ENCODE data around the gene TOP3B.
A peak's percentile ranks its signal among the peaks of the same experiment; 100 is the strongest.

The TOP3B gene

GRCh38 chr22:21982338-21982965 lies at the start of gene TOP3B:
Gene TOP3B, minus strand, starts transcription at chr22:21982787. Its CDS starts 7,078 bp downstream, at chr22:21975709.
- DNase-seq = peak; percentile 70
- in situ Hi-C loops (cut with HindIII; ENCODE audit: low pct_ligation_motif_present, low pct_unique_long_range_greater_than_20kb, low sequenced_read_pairs) = no loop called here

- DNase-seq = no peak
- in situ Hi-C loops (cut with HindIII; ENCODE audit: low pct_ligation_motif_present, low pct_unique_long_range_greater_than_20kb, low sequenced_read_pairs) = no loop called here
These were observed 48.8 kb upstream of the TOP3B start for GRCh38 chr22:22031183-22031945.

- in situ Hi-C loops (cut with HindIII; ENCODE audit: low pct_ligation_motif_present, low pct_unique_long_range_greater_than_20kb, low sequenced_read_pairs) = no loop called here
- DNase-seq = peak; percentile 8
These were observed 48.1 kb upstream of the TOP3B start for GRCh38 chr22:22030493-22031182.

GRCh38 chr22:22027955-22028354 lies 45.4 kb upstream of the TOP3B start:
- no peak for DNase-seq
- in situ Hi-C loops (cut with HindIII; ENCODE audit: low pct_ligation_motif_present, low pct_unique_long_range_greater_than_20kb, low sequenced_read_pairs) = no loop called here

- in situ Hi-C loops (cut with HindIII; ENCODE audit: low pct_ligation_motif_present, low pct_unique_long_range_greater_than_20kb, low sequenced_read_pairs) = no loop called here
- no peak for DNase-seq
These were observed 43.7 kb upstream of the TOP3B start for GRCh38 chr22:22026157-22026831.

- in situ Hi-C loops (cut with HindIII; ENCODE audit: low pct_ligation_motif_present, low pct_unique_long_range_greater_than_20kb, low sequenced_read_pairs) = no loop called here
- DNase-seq = no peak
These were observed 43.0 kb upstream of the TOP3B start for GRCh38 chr22:22025320-22026156.

- in situ Hi-C loops (cut with HindIII; ENCODE audit: low pct_ligation_motif_present, low pct_unique_long_range_greater_than_20kb, low sequenced_read_pairs) = no loop called here
- DNase-seq = no peak
These were observed 41.9 kb upstream of the TOP3B start for GRCh38 chr22:22024440-22024839.

- DNase-seq = no peak
- in situ Hi-C loops (cut with HindIII; ENCODE audit: low pct_ligation_motif_present, low pct_unique_long_range_greater_than_20kb, low sequenced_read_pairs) = no loop called here
These were observed 41.1 kb upstream of the TOP3B start for GRCh38 chr22:22023581-22024137.

GRCh38 chr22:22022947-22023534 lies 40.5 kb upstream of the TOP3B start:
- no peak for DNase-seq
- in situ Hi-C loops (cut with HindIII; ENCODE audit: low pct_ligation_motif_present, low pct_unique_long_range_greater_than_20kb, low sequenced_read_pairs) = no loop called here

- in situ Hi-C loops (cut with HindIII; ENCODE audit: low pct_ligation_motif_present, low pct_unique_long_range_greater_than_20kb, low sequenced_read_pairs) = no loop called here
- DNase-seq = no peak
These were observed 39.8 kb upstream of the TOP3B start for GRCh38 chr22:22022255-22022840.

GRCh38 chr22:22021162-22021750 lies 38.7 kb upstream of the TOP3B start:
- in situ Hi-C loops (cut with HindIII; ENCODE audit: low pct_ligation_motif_present, low pct_unique_long_range_greater_than_20kb, low sequenced_read_pairs) = no loop called here
- no peak for DNase-seq

- in situ Hi-C loops (cut with HindIII; ENCODE audit: low pct_ligation_motif_present, low pct_unique_long_range_greater_than_20kb, low sequenced_read_pairs) = no loop called here
- no peak for DNase-seq
These were observed 37.9 kb upstream of the TOP3B start for GRCh38 chr22:22020425-22020852.

- in situ Hi-C loops (cut with HindIII; ENCODE audit: low pct_ligation_motif_present, low pct_unique_long_range_greater_than_20kb, low sequenced_read_pairs) = no loop called here
- DNase-seq = no peak
These were observed 37.3 kb upstream of the TOP3B start for GRCh38 chr22:22019659-22020424.

GRCh38 chr22:22018825-22019658 lies 36.5 kb upstream of the TOP3B start:
- in situ Hi-C loops (cut with HindIII; ENCODE audit: low pct_ligation_motif_present, low pct_unique_long_range_greater_than_20kb, low sequenced_read_pairs) = no loop called here
- DNase-seq = no peak

- in situ Hi-C loops (cut with HindIII; ENCODE audit: low pct_ligation_motif_present, low pct_unique_long_range_greater_than_20kb, low sequenced_read_pairs) = no loop called here
- no peak for DNase-seq
These were observed 33.0 kb upstream of the TOP3B start for GRCh38 chr22:22015631-22016030.

GRCh38 chr22:22014285-22014659 lies 31.7 kb upstream of the TOP3B start:
- no peak for DNase-seq
- in situ Hi-C loops (cut with HindIII; ENCODE audit: low pct_ligation_motif_present, low pct_unique_long_range_greater_than_20kb, low sequenced_read_pairs) = no loop called here
